ENCODE measurements around the gene TAS2R16.
"Not testable (repeated sequence)": the region's sequence is repeated elsewhere in the genome, so short reads cannot be mapped to it uniquely, and the experiment has no call there.

TAS2R16 gene

DNA sequence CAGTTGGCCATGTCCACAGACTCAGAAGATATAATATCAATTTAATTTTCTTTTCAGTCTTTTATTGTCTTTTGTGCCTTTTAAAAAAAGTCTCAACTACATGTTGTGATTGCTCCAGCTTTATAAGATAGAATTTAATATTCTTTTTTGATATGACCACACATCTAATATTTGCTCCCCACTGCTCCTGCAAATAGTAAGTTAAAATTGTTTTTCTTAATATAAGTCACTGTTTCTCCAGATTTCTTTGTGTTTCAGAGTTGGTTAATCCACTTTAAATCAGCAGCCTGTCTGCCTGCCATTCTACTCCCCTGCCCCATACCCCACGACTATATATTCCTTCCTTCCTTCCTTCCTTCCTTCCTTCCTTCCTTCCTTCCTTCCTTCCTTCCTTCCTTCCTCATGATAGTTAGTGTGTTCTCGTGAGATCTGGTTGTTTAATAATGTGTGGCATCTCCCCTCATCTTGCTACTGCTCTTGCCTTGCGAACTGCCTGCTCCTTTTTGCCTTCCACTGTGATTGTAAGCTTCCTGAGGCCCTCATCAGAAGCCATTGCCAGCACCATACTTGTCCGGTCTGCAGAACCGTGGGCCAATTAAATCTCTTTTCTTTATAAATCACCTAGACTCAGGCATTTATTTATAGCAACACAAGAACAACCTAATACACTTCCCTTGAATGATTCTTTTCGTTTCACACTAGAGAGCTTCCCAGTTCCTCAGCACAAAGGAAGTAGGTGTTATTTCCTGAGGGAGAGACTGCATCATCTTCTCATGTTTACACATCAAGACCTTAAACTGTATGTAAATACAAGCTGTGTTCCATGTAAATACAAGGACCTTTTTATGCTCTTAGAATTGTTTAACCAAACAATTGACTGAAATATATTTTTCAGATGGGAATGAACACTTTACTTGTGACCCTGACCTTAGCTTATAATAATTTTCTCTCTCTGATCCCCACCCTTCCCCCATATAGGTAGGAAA lies 24.5 kb downstream of the TAS2R16 start:
- DNase-seq, result peak; percentile 37

DNA sequence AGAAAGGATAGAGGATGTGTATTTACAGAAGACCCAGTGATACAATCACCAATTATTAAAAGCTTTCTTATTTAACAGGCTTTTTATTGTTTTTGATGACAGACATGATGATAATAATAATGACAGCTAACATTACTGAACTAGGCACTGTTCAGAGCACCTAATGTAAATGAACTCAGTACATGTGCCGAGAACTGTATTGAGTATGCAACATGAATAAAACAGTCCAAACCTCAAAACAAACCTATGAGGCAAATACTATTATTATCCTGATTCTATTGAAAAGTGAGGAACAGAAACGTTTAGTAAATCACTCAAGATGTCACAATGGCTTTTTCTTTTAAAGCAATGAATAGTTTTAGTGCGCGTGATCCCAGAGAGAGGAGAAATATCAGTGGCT lies 27.1 kb downstream of the TAS2R16 start:
- DNase-seq, result no peak

DNA sequence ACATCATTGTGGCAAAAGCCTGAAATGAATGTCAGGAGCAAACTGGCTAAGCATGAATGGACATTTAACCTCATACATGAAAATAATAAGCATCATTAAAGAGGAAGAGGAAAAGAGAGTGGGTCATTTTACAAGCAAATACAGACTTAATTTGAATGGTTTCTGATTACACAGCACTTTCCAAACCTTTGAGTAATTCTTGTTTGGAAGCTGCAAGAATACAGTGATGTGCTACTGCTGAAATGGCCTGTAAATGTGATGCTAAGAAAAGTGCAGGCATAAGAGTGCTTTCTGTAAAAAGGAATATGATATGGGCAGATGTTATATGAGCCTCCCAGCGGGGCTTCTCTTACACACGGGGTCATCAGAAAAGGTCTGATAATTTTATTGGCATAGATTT lies 30.2 kb downstream of the TAS2R16 start:
- peak; percentile 94 for DNase-seq

DNA sequence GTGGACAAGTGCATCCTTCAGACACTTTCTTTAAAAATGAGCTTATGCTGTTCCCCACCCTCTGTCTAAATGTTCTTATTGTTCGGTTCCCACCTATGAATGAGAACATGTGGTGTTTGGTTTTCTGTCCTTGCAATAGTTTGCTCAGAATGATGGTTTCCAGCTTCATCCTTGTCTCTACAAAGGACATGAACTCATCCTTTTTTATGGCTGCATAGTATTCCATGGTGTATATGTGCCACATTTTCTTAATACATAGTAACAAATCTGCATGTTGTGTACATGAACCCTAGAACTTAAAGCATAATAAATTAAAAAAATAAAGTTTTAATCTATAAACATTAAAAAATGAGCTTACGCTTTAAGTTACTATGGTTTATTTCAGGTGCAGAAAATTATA lies 41.8 kb downstream of the TAS2R16 start:
- DNase-seq, result not testable (repeated sequence)

DNA sequence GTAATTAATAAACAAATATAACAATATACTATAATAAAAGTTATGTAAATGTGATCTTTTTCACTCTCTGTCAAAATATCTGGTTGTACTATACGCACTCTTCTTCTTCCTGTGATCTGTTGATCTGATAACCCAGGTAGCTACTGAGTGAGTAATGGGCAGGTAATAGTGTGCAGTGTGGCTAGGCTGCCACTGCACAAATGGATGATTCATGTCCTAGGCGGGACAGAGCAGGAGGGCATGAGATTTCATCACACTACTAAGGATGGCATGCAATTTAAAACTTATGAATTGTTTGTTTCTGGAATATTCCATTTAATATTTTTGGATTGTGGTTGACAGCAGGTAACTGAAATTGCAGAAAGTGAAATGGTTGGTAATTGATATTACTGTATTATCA lies 44.5 kb downstream of the TAS2R16 start:
- no peak for DNase-seq

DNA sequence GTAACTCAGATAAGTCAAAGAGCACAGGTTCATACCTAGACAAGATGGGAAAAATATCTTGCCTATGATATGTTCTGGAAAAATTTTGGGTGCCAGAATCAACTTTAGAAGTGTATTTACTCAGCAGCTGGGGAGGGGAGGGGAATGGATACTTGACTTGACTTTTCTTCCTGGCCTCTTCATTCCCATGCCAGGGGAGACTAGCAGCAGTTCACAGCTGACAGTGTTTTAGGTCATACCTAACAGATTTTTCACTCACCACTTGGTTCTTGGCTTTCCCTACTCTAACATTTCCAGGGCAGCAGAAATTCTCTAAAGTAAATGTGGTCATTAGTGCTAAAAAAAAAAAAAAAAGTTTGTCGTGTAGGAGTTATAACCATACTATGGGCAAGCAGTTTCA lies 46.3 kb downstream of the TAS2R16 start:
- DNase-seq, result no peak
